SU-DHL-6 (cell line): Measurements from ENCODE around the gene ZNF33B.

Experiments used
- H2AFZ ChIP-seq: fragments of 200-600 bp; sonication (generic); 2 replicates; pipeline ENCODE4 v1.6.1; 2014; ENCODE audit warnings: low read depth, mild to moderate bottlenecking, moderate library complexity, mixed read lengths, antibody characterized with exemption, low read length; ENCODE audit not compliant: severe bottlenecking
- H3F3A ChIP-seq: fragments of 200-600 bp; shearing (Covaris generic); 2 replicates; pipeline ENCODE4 v1.6.0; 2016; ENCODE audit warnings: antibody characterized with exemption, mild to moderate bottlenecking; ENCODE audit not compliant: insufficient read depth
- H3K27ac ChIP-seq: fragments of 200-600 bp; sonication (generic); 2 replicates; pipeline ENCODE4 v1.5.1; 2016; ENCODE audit warnings: low read depth, mild to moderate bottlenecking, low read length, moderate library complexity, mixed read lengths
- H3K27me3 ChIP-seq: fragments of 200-600 bp; sonication (generic), shearing (Covaris generic); 2 replicates; pipeline ENCODE4 v1.6.0; 2014; ENCODE audit warnings: mild to moderate bottlenecking, low read length
- H3K36me3 ChIP-seq: fragments of 200-600 bp; sonication (generic); 2 replicates; pipeline ENCODE4 v1.6.1; 2014; ENCODE audit warnings: mild to moderate bottlenecking, low read length, mixed read lengths
- H3K4me2 ChIP-seq: fragments of 300-600, 200-600 bp; shearing (Covaris generic), sonication (generic); 2 replicates; pipeline ENCODE4 v1.6.0; 2014; ENCODE audit warnings: low read length, low read depth, mild to moderate bottlenecking; ENCODE audit not compliant: poor library complexity, severe bottlenecking
- H3K4me3 ChIP-seq: fragments of 200-600 bp; sonication (generic); 2 replicates; pipeline ENCODE4 v1.5.1; 2014; ENCODE audit warnings: antibody characterized with exemption, low read length, mild to moderate bottlenecking, mixed read lengths; ENCODE audit not compliant: insufficient read depth, poor library complexity, severe bottlenecking
- H3K79me2 ChIP-seq: fragments of 200-600 bp; sonication (generic); 2 replicates; pipeline ENCODE4 v1.6.1; 2014; ENCODE audit warnings: mild to moderate bottlenecking, low read length, moderate library complexity; ENCODE audit not compliant: insufficient read depth
- H3K9ac ChIP-seq: fragments of 200-600 bp; sonication (generic); 2 replicates; pipeline ENCODE4 v1.7.0; 2014; ENCODE audit warnings: mild to moderate bottlenecking, low read length
- H3K9me2 ChIP-seq: fragments of 200-600 bp; sonication (generic); replicated peaks from 2 replicates; pipeline ENCODE4 v1.6.1; 2014; ENCODE audit warnings: low read length; ENCODE audit not compliant: insufficient read depth
- H3K9me3 ChIP-seq: fragments of 200-600 bp; sonication (generic); 2 replicates; pipeline ENCODE4 v1.6.1; 2014; ENCODE audit warnings: low read length, mixed read lengths; ENCODE audit not compliant: insufficient read depth
- H4K20me1 ChIP-seq: fragments of 200-600 bp; sonication (generic); 2 replicates; pipeline ENCODE4 v1.6.1; 2014; ENCODE audit warnings: low read depth, mild to moderate bottlenecking, antibody characterized with exemption, low read length, moderate library complexity, mixed read lengths
- CTCF ChIP-seq: fragments of 200-600 bp; sonication (generic); IDR thresholded peaks from one replicate; pipeline ENCODE4 v1.5.1; 2017; ENCODE audit warnings: antibody characterized with exemption, mild to moderate bottlenecking, low read length, moderate library complexity; ENCODE audit not compliant: insufficient read depth, poor library complexity, severe bottlenecking
- EZH2phosphoT487 ChIP-seq: fragments of 200-600 bp; sonication (generic), shearing (Covaris generic); conservative IDR thresholded peaks from 2 replicates; pipeline ENCODE4 v1.6.1; 2018; ENCODE audit warnings: mild to moderate bottlenecking, antibody characterized with exemption, low read length, moderate library complexity, mixed read lengths

The ZNF33B gene

GRCh38 chr10:42635098-42635497, 3.3 kb downstream of the ZNF33B start:
- no peak overlapping the region for H3K9ac ChIP-seq
- no peak overlapping the region for H3K27ac ChIP-seq
- no peak overlapping the region for H3K4me2 ChIP-seq
- no peak overlapping the region for H2AFZ ChIP-seq
- peaks cover 8% of the 10 kb centered on the region; the same call in 1 of the 2 replicates for H3K36me3 ChIP-seq
- no peaks in the 10 kb centered on the region for H3K27me3 ChIP-seq
- H3K4me3 ChIP-seq: no peak overlapping the region
- no peak for TF ChIP-seq EZH2phosphoT487
- no peak for TF ChIP-seq CTCF
- no peaks in the 10 kb centered on the region for H4K20me1 ChIP-seq
- H3K9me3 ChIP-seq: no peaks in the 10 kb centered on the region
- peaks cover 15% of the 10 kb centered on the region for H3K79me2 ChIP-seq
- 0 out of 2 replicates have a peak, but pooled peaks cover 5% of the 10 kb centered on the region for H3F3A ChIP-seq
- H3K9me2 ChIP-seq: no peaks in the 10 kb centered on the region

GRCh38 chr10:42632564-42632963, 5.8 kb downstream of the ZNF33B start:
- H3K27me3 ChIP-seq: no peaks in the 10 kb centered on the region
- H4K20me1 ChIP-seq: no peaks in the 10 kb centered on the region
- H3K9me3 ChIP-seq: no peaks in the 10 kb centered on the region
- no peak for TF ChIP-seq EZH2phosphoT487
- no peak for TF ChIP-seq CTCF
- H3K9me2 ChIP-seq: no peaks in the 10 kb centered on the region
- no peaks in the 10 kb centered on the region for H3F3A ChIP-seq
- no peak overlapping the region for H3K27ac ChIP-seq
- no peak overlapping the region for H3K9ac ChIP-seq
- H2AFZ ChIP-seq: no peak overlapping the region
- H3K79me2 ChIP-seq: peaks cover 13% of the 10 kb centered on the region
- H3K4me3 ChIP-seq: no peak overlapping the region
- no peak overlapping the region for H3K4me2 ChIP-seq
- peaks cover 18% of the 10 kb centered on the region; the same call in 1 of the 2 replicates for H3K36me3 ChIP-seq

GRCh38 chr10:42630537-42631134, 7.7 kb downstream of the ZNF33B start:
- H3K9me3 ChIP-seq: no peaks in the 10 kb centered on the region
- H4K20me1 ChIP-seq: no peaks in the 10 kb centered on the region
- H3K27me3 ChIP-seq: no peaks in the 10 kb centered on the region
- no peak overlapping the region for H3K4me3 ChIP-seq
- no peaks in the 10 kb centered on the region for H3K79me2 ChIP-seq
- TF ChIP-seq EZH2phosphoT487 (no peak), CTCF (no peak)
- no peak overlapping the region for H3K4me2 ChIP-seq
- H3F3A ChIP-seq: no peaks in the 10 kb centered on the region
- peaks cover 18% of the 10 kb centered on the region; the same call in 1 of the 2 replicates for H3K36me3 ChIP-seq
- H3K9ac ChIP-seq: no peak overlapping the region
- no peaks in the 10 kb centered on the region for H3K9me2 ChIP-seq
- no peak overlapping the region for H3K27ac ChIP-seq
- no peak overlapping the region for H2AFZ ChIP-seq
